CD4-positive, alpha-beta T cell (primary cell): ENCODE data around the gene GH2. TPM values are rescaled to one million over a fixed set of nuclear protein-coding genes. Genes with fewer than 3 reads are reported as not detected.

Experiments
- ATAC-seq: fragments of 200-7000 bp; cut with Tn5 transposase; one replicate; pipeline ENCODE4 v1.10.0; 2022; ENCODE audit warnings: mild to moderate bottlenecking; ENCODE audit not compliant: poor library complexity
- CTCF ChIA-PET: fragments of 350-600 bp; sonication (Branson Sonifier 250); formaldehyde crosslinking; loops from one replicate; lab custom pipeline; 2021; ENCODE audit warnings: antibody characterized with exemption, inconsistent platforms; lab: Charles Lee
- POLR2A ChIA-PET: fragments of 350-600 bp; sonication (Branson Sonifier 250); formaldehyde crosslinking; loops from one replicate; lab custom pipeline; 2021; ENCODE audit warnings: antibody characterized with exemption, inconsistent platforms; lab: Charles Lee
- DNase-seq, 14 experiments: peaks; one replicate each; pipeline ENCODE4 v3.0.0-alpha.2; 2013 to 2020; ENCODE audit warnings: mixed read lengths in 2 of 14
- H3K27ac ChIP-seq, 2 donors: one replicate each; pipeline versions ENCODE4 v1.5.1 to v1.7.0; 2013; ENCODE audit warnings: low read length in 2 of 2, low read depth in 1 of 2, mild to moderate bottlenecking in 1 of 2
- H3K27me3 ChIP-seq, 2 experiments: 1 replicate in 1 of 2; 2 replicates in 1 of 2; pipeline versions ENCODE4 v1.6.1 to v1.7.0; 2013; ENCODE audit warnings: low read length in 2 of 2, control low read depth in 1 of 2, mild to moderate bottlenecking in 1 of 2, moderate library complexity in 1 of 2; ENCODE audit not compliant: insufficient read depth in 2 of 2, control insufficient read depth in 1 of 2
- H3K36me3 ChIP-seq: one replicate; pipeline ENCODE4 v1.6.1; 2013; ENCODE audit warnings: low read length, control low read depth; ENCODE audit not compliant: insufficient read depth
- H3K4me1 ChIP-seq: one replicate; pipeline ENCODE4 v1.6.1; 2013; ENCODE audit warnings: low read length, control low read depth; ENCODE audit not compliant: insufficient read depth
- H3K4me3 ChIP-seq: one replicate; pipeline ENCODE4 v1.5.1; 2013; ENCODE audit warnings: mild to moderate bottlenecking, low read length, moderate library complexity
- H3K9me3 ChIP-seq, 2 experiments: 1 replicate in 1 of 2; 2 replicates in 1 of 2; pipeline versions ENCODE4 v1.6.1 to v1.7.0; 2013; ENCODE audit warnings: low read length in 2 of 2, mild to moderate bottlenecking in 2 of 2, control low read depth in 1 of 2, moderate library complexity in 1 of 2; ENCODE audit not compliant: control insufficient read depth in 1 of 2, insufficient read depth in 1 of 2
- H3K27ac Mint-ChIP-seq: one replicate; pipeline ENCODE4 v1.8.0; 2020; ENCODE audit warnings: mixed read lengths
- H3K27me3 Mint-ChIP-seq: one replicate; pipeline ENCODE4 v1.8.0; 2021; ENCODE audit warnings: mixed read lengths
- H3K36me3 Mint-ChIP-seq: one replicate; pipeline ENCODE4 v1.8.0; 2021; ENCODE audit warnings: low read depth, mixed read lengths
- H3K4me1 Mint-ChIP-seq: one replicate; pipeline ENCODE4 v1.8.0; 2021; ENCODE audit warnings: low read depth, mixed read lengths
- H3K4me3 Mint-ChIP-seq: one replicate; pipeline ENCODE4 v1.8.0; 2020; ENCODE audit warnings: mild to moderate bottlenecking, mixed read lengths
- H3K9me3 Mint-ChIP-seq: one replicate; pipeline ENCODE4 v1.8.0; 2020; ENCODE audit warnings: mixed read lengths
- intact Hi-C, 2 experiments: fragments of 100-400 bp; cut with DNase I in 1 of 2; cut with micrococcal nuclease in 1 of 2; formaldehyde crosslinking; loops; one replicate each; pipeline versions ENCODE4 v1.15.1 to v1.9.0; 2023 to 2025; cut with DNase I, micrococcal nuclease
- total RNA-seq, 174 experiments: library from RNA in 2 of 174; stranded (reverse) in 2 of 174; gene quantifications; one replicate each; pipeline ENCODE4 v1.2.3 and lab custom pipeline; 2021 to 2026
- TF ChIP-seq, protein P1 (sequence below): fragments of 200-600 bp; IDR thresholded peaks from one replicate; pipeline ENCODE4 v1.8.0; 2022; ENCODE audit warnings: antibody characterized with exemption, mild to moderate bottlenecking

GH2 gene
- total RNA-seq, 2 experiments from 2014 or later: not detected

DNA sequence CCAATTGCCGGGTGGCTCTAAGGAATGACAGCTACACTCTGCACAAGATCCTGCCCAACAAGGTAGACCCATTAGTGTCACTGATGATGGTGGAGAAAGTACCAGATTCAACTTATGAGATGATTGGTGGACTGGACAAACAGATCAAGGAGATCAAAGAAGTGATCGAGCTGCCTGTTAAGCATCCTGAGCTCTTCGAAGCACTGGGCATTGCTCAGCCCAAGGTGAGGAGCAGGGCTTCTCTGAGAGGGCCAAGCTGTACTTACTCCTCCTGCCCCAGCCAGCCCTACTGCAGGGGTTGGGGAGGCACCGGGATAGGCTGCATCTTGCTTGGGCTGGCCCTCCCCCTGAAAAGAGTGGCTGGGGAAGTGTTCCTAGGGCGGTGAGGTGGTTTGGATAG is 51.5 kb downstream of the GH2 start:
- Histone ChIP-seq H3K4me3 (no peak overlapping the region), H3K9me3 (no peaks in the 10 kb centered on the region), H3K27ac (peak overlapping the region in 1 of 2 donors; percentile 26), H3K27me3 (no peaks in the 10 kb centered on the region), H3K36me3 (peaks cover 73% of the 10 kb centered on the region), H3K4me1 (peaks cover 80% of the 10 kb centered on the region)
- Mint-ChIP-seq H3K9me3 (no peaks in the 10 kb centered on the region), H3K4me1 (peaks cover 85% of the 10 kb centered on the region), H3K27me3 (no peaks in the 10 kb centered on the region), H3K4me3 (peak overlapping the region; percentile 71), H3K36me3 (peaks cover 100% of the 10 kb centered on the region), H3K27ac (peak overlapping the region; percentile 96)
- ATAC-seq (no peak), DNase-seq (no peak)
- TF ChIP-seq, protein P1, sequence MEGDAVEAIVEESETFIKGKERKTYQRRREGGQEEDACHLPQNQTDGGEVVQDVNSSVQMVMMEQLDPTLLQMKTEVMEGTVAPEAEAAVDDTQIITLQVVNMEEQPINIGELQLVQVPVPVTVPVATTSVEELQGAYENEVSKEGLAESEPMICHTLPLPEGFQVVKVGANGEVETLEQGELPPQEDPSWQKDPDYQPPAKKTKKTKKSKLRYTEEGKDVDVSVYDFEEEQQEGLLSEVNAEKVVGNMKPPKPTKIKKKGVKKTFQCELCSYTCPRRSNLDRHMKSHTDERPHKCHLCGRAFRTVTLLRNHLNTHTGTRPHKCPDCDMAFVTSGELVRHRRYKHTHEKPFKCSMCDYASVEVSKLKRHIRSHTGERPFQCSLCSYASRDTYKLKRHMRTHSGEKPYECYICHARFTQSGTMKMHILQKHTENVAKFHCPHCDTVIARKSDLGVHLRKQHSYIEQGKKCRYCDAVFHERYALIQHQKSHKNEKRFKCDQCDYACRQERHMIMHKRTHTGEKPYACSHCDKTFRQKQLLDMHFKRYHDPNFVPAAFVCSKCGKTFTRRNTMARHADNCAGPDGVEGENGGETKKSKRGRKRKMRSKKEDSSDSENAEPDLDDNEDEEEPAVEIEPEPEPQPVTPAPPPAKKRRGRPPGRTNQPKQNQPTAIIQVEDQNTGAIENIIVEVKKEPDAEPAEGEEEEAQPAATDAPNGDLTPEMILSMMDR: no peak
- intact Hi-C loops: loop anchor here in 1 of 2 experiments (10.0 kb wide), 1 partner anchor 405 kb away; no protein-coding TSS in a partner anchor
- CTCF ChIA-PET: interaction anchor here (0.7 to 1.7 kb wide), 2 partner anchors 11 to 19 kb away, joined by 3 to 11 read pairs; no protein-coding TSS in a partner anchor
- POLR2A ChIA-PET: interaction anchor here (1.3 to 7.3 kb wide), 3 partner anchors 11 to 132 kb away, joined by 4 to 86 read pairs (median 5); partner anchors contain the start of genes CCDC47, DDX42 and SMARCD2

Other genes starting within 250 kb of the GH2 start
- 100 to 1,000 TPM; 711 to 727 TPM for gene LIMD2, start 181.8 kb downstream of the GH2 start, total RNA-seq
- gene STRADA, start 140.1 kb downstream of the GH2 start, total RNA-seq: 10 to 100 TPM; 50.9 to 51.0 TPM
- 10 to 100 TPM; 31.0 to 31.3 TPM for gene CCDC47, start 108.3 kb downstream of the GH2 start, total RNA-seq
- 100 to 1,000 TPM; 112 to 117 TPM for gene DDX42, start 107.8 kb downstream of the GH2 start, total RNA-seq
- gene PSMC5, start 54.5 kb downstream of the GH2 start, total RNA-seq: 10 to 100 TPM; 83.1 to 84.6 TPM
- gene FTSJ3, start 54.3 kb downstream of the GH2 start, total RNA-seq: 10 to 100 TPM; 47.6 to 51.1 TPM
- 100 to 1,000 TPM; 102 to 111 TPM for gene SMARCD2, start 39.3 kb downstream of the GH2 start, total RNA-seq
- not detected for gene CSH2, start 8.3 kb downstream of the GH2 start, total RNA-seq
- gene CSH1, start 14.6 kb upstream of the GH2 start, total RNA-seq: not detected
- not detected for gene CSHL1, start 29.3 kb upstream of the GH2 start, total RNA-seq
- gene GH1, start 36.9 kb upstream of the GH2 start, total RNA-seq: not detected
- 1 to 10 TPM; 5.3 to 5.5 TPM for gene CD79B, start 50.4 kb upstream of the GH2 start, total RNA-seq
- under 1 TPM in 1 of 2 experiments, not detected in 1; 0.03 TPM for gene SCN4A, start 91.0 kb upstream of the GH2 start, total RNA-seq
- gene PRR29, start 116.4 kb upstream of the GH2 start, total RNA-seq: under 1 TPM; 0.56 to 0.71 TPM
- 10 to 100 TPM; 50.6 to 54.7 TPM for gene ICAM2, start 138.7 kb upstream of the GH2 start, total RNA-seq
- gene ERN1, start 248.2 kb upstream of the GH2 start, total RNA-seq: 10 to 100 TPM; 62.7 to 67.8 TPM